Stimulated activated CD4-positive, alpha-beta T cell treated with anti-CD3 and anti-CD28 coated beads, Interleukin-2, amount 100 ng/mL, for 4 hours (primary cell): ENCODE data around the gene FBXO4.
"Not testable (repeated sequence)": the region's sequence is repeated elsewhere in the genome, so short reads cannot be mapped to it uniquely, and the experiment has no call there.

Experiments used
- DNase-seq: peaks from one replicate; pipeline ENCODE4 v3.0.0-alpha.2; 2020; ENCODE audit warnings: low read depth

The FBXO4 gene

GRCh38 chr5:41921874-41922273 is 3.2 kb upstream of the FBXO4 start:
- no peak for DNase-seq

- no peak for DNase-seq
Observed at GRCh38 chr5:41924526-41924871, 582 bp upstream of the FBXO4 start.

GRCh38 chr5:41925555-41925951 is 472 bp downstream of the FBXO4 start:
- DNase-seq: peak; percentile 2

- DNase-seq: no peak
Observed at GRCh38 chr5:41927604-41928003, 2.5 kb downstream of the FBXO4 start.

GRCh38 chr5:41929035-41929434 is 4.0 kb downstream of the FBXO4 start:
- DNase-seq: no peak

- DNase-seq: no peak
Observed at GRCh38 chr5:41932770-41933169, 7.7 kb downstream of the FBXO4 start.

GRCh38 chr5:41935544-41935943 is 10.5 kb downstream of the FBXO4 start:
- no peak for DNase-seq

GRCh38 chr5:41940641-41941040 is 15.6 kb downstream of the FBXO4 start:
- no peak for DNase-seq

GRCh38 chr5:41945332-41945955 is 20.4 kb downstream of the FBXO4 start:
- DNase-seq: not testable (repeated sequence)

GRCh38 chr5:41951224-41951623 is 26.1 kb downstream of the FBXO4 start:
- DNase-seq: no peak

GRCh38 chr5:41954286-41954685 is 29.2 kb downstream of the FBXO4 start:
- DNase-seq: no peak

- no peak for DNase-seq
Observed at GRCh38 chr5:41955432-41956024, 30.4 kb downstream of the FBXO4 start.

- no peak for DNase-seq
Observed at GRCh38 chr5:41956943-41957342, 31.9 kb downstream of the FBXO4 start.

- no peak for DNase-seq
Observed at GRCh38 chr5:41960481-41960880, 35.4 kb downstream of the FBXO4 start.

GRCh38 chr5:41961736-41962135 is 36.7 kb downstream of the FBXO4 start:
- no peak for DNase-seq

- DNase-seq: no peak
Observed at GRCh38 chr5:41962491-41962890, 37.4 kb downstream of the FBXO4 start.

- DNase-seq: no peak
Observed at GRCh38 chr5:41966401-41967105, 41.5 kb downstream of the FBXO4 start.

GRCh38 chr5:41967401-41967800 is 42.3 kb downstream of the FBXO4 start:
- no peak for DNase-seq

- DNase-seq: no peak
Observed at GRCh38 chr5:41968153-41968723, 43.2 kb downstream of the FBXO4 start.

GRCh38 chr5:41973087-41973486 is 48.0 kb downstream of the FBXO4 start:
- DNase-seq: no peak

- DNase-seq: no peak
Observed at GRCh38 chr5:41973887-41974286, 48.8 kb downstream of the FBXO4 start.

GRCh38 chr5:41978676-41979075 is 53.6 kb downstream of the FBXO4 start:
- DNase-seq: no peak

GRCh38 chr5:41980396-41980795 is 55.3 kb downstream of the FBXO4 start:
- DNase-seq: no peak
